ENCODE measurements around the gene TBCD.

GRCh38 chr17:82702231-82702927 is 49.5 kb upstream of the TBCD start:
- no peak for TF ChIP-seq EZH2 (IDR thresholded peaks at IDR 0.05; ENCODE audit: insufficient read depth, poor library complexity, severe bottlenecking)
- no peak for TF ChIP-seq EZH2phosphoT487 (IDR thresholded peaks at IDR 0.05; ENCODE audit: insufficient read depth, low read depth)
